Subcutaneous abdominal adipose tissue (tissue), 5 donors: ENCODE measurements around the gene OR2L13.
A peak's percentile ranks its signal among the peaks of the same experiment; 100 is the strongest.

Source experiments
- H3K27ac ChIP-seq: one replicate; pipeline ENCODE4 v1.7.0; 2013; ENCODE audit warnings: low read depth, mild to moderate bottlenecking, inconsistent platforms, low read length, moderate library complexity
- H3K27me3 ChIP-seq, 5 donors: one replicate each; pipeline ENCODE4 v1.7.0; 2013; ENCODE audit warnings: low read length in 5 of 5, inconsistent platforms in 1 of 5; ENCODE audit not compliant: control insufficient read depth in 5 of 5, insufficient read depth in 4 of 5
- H3K36me3 ChIP-seq, 5 donors: one replicate each; pipeline ENCODE4 v1.7.0; 2013; ENCODE audit warnings: low read length in 5 of 5; ENCODE audit not compliant: control insufficient read depth in 5 of 5, insufficient read depth in 5 of 5
- H3K4me1 ChIP-seq, 5 donors: one replicate each; pipeline ENCODE4 v1.7.0; 2013; ENCODE audit warnings: low read length in 5 of 5, mild to moderate bottlenecking in 3 of 5, moderate library complexity in 1 of 5; ENCODE audit not compliant: control insufficient read depth in 5 of 5, insufficient read depth in 5 of 5
- H3K4me3 ChIP-seq, 5 donors: one replicate each; pipeline ENCODE4 v1.7.0; 2013; ENCODE audit warnings: low read length in 5 of 5, low read depth in 1 of 5
- H3K9ac ChIP-seq, 5 donors: one replicate each; pipeline ENCODE4 v1.7.0; 2013; ENCODE audit warnings: low read length in 5 of 5, mild to moderate bottlenecking in 4 of 5, moderate library complexity in 3 of 5
- H3K9me3 ChIP-seq, 5 donors: one replicate each; pipeline ENCODE4 v1.7.0; 2013; ENCODE audit warnings: low read length in 5 of 5; ENCODE audit not compliant: control insufficient read depth in 5 of 5
- donor health status: healthy.
- donor health status: healthy.
- donor health status: healthy.
- donor health status: healthy.
- donor health status: healthy.

OR2L13 gene

GRCh38 chr1:248111157-248111556 lies 16.2 kb downstream of the OR2L13 start:
- Histone ChIP-seq H3K27me3 (no peaks in the 10 kb centered on the region), H3K9ac (no peak overlapping the region), H3K27ac (no peak overlapping the region), H3K4me1 (no peaks in the 10 kb centered on the region), H3K4me3 (peak overlapping the region in 2 of 5 donors; percentile 13), H3K9me3 (peaks cover 7 to 26% (median 22%) of the 10 kb centered on the region in 5 donors), H3K36me3 (no peaks in the 10 kb centered on the region)

- no peak overlapping the region for H3K27ac ChIP-seq
- no peak overlapping the region for H3K9ac ChIP-seq
Observed at GRCh38 chr1:248114890-248115289, 19.9 kb downstream of the OR2L13 start.

GRCh38 chr1:248127653-248128052 lies 32.7 kb downstream of the OR2L13 start:
- H3K4me3 ChIP-seq, result no peak overlapping the region
- no peaks in the 10 kb centered on the region for H3K27me3 ChIP-seq
- H3K9me3 ChIP-seq, result peaks cover 0 to 13% (median 0%) of the 10 kb centered on the region in 5 donors
- no peak overlapping the region for H3K9ac ChIP-seq
- no peaks in the 10 kb centered on the region for H3K4me1 ChIP-seq
- H3K36me3 ChIP-seq, result no peaks in the 10 kb centered on the region
- no peak overlapping the region for H3K27ac ChIP-seq

More at GRCh38 chr1:248114890-248115289, 19.9 kb downstream of the OR2L13 start:
- H3K27me3 ChIP-seq, result no peaks in the 10 kb centered on the region
- no peaks in the 10 kb centered on the region for H3K36me3 ChIP-seq
- no peak overlapping the region for H3K4me3 ChIP-seq
- H3K9me3 ChIP-seq, result peaks cover 7 to 26% (median 19%) of the 10 kb centered on the region in 5 donors
- H3K4me1 ChIP-seq, result no peaks in the 10 kb centered on the region

GRCh38 chr1:248136811-248137210 lies 41.8 kb downstream of the OR2L13 start:
- H3K9me3 ChIP-seq, result peaks cover 0 to 6% (median 3%) of the 10 kb centered on the region in 5 donors
- H3K27ac ChIP-seq, result no peak overlapping the region
- no peaks in the 10 kb centered on the region for H3K27me3 ChIP-seq
- no peaks in the 10 kb centered on the region for H3K36me3 ChIP-seq
- H3K4me1 ChIP-seq, result no peaks in the 10 kb centered on the region
- no peak overlapping the region for H3K4me3 ChIP-seq
- no peak overlapping the region for H3K9ac ChIP-seq

GRCh38 chr1:248140846-248141245 lies 45.9 kb downstream of the OR2L13 start:
- Histone ChIP-seq H3K9me3 (peaks cover 0 to 6% (median 3%) of the 10 kb centered on the region in 5 donors), H3K4me3 (no peak overlapping the region), H3K36me3 (no peaks in the 10 kb centered on the region), H3K4me1 (no peaks in the 10 kb centered on the region), H3K9ac (no peak overlapping the region), H3K27me3 (no peaks in the 10 kb centered on the region), H3K27ac (no peak overlapping the region)

GRCh38 chr1:248143311-248143710 lies 48.3 kb downstream of the OR2L13 start:
- Histone ChIP-seq H3K9ac (no peak overlapping the region), H3K27ac (no peak overlapping the region), H3K9me3 (peaks cover 0 to 8% (median 2%) of the 10 kb centered on the region in 5 donors), H3K4me1 (no peaks in the 10 kb centered on the region), H3K36me3 (no peaks in the 10 kb centered on the region), H3K4me3 (no peak overlapping the region), H3K27me3 (no peaks in the 10 kb centered on the region)

GRCh38 chr1:248144513-248145198 lies 49.7 kb downstream of the OR2L13 start, which contains the start of gene OR2M5:
Gene OR2M5, plus strand, starts transcription at chr1:248145148. Its CDS starts 0 bp downstream, at chr1:248145148.
- no peaks in the 10 kb centered on the region for H3K4me1 ChIP-seq
- no peaks in the 10 kb centered on the region for H3K36me3 ChIP-seq
- H3K9me3 ChIP-seq, result peaks cover 0 to 8% (median 2%) of the 10 kb centered on the region in 5 donors
- H3K27ac ChIP-seq, result no peak within 1 kb of the TSS
- H3K4me3 ChIP-seq, result no peak within 1 kb of the TSS
- H3K9ac ChIP-seq, result no peak within 1 kb of the TSS
- H3K27me3 ChIP-seq, result no peaks in the 10 kb centered on the region
